ENCODE measurements around the gene LRRC34.

The LRRC34 gene

GRCh38 chr3:169781209-169781855 is 31.4 kb downstream of the LRRC34 start:
- TF ChIP-seq CTCF (IDR thresholded peaks at IDR 0.05), result no peak
- no peak overlapping the region for H2AFZ ChIP-seq
- H3K9ac ChIP-seq, result no peak overlapping the region
- no peaks in the 10 kb centered on the region for H3K9me3 ChIP-seq (ENCODE audit: control insufficient read depth, low read length)
- H3K4me1 ChIP-seq, result no peaks in the 10 kb centered on the region
- H3K4me2 ChIP-seq (ENCODE audit: low read length), result no peak overlapping the region
- H3K4me3 ChIP-seq (ENCODE audit: low read depth, low read length), result no peak overlapping the region
- no peaks in the 10 kb centered on the region for H3K36me3 ChIP-seq (ENCODE audit: control insufficient read depth, insufficient read depth, low read length)
- H3K27ac ChIP-seq, result no peak overlapping the region
- peaks cover 3% of the 10 kb centered on the region for H3K79me2 ChIP-seq
- H3K27me3 ChIP-seq (ENCODE audit: control insufficient read depth, insufficient read depth, low read length), result no peaks in the 10 kb centered on the region

GRCh38 chr3:169780742-169781141 is 32.0 kb downstream of the LRRC34 start:
- TF ChIP-seq CTCF (IDR thresholded peaks at IDR 0.05), result no peak
- Histone ChIP-seq H3K36me3 (ENCODE audit: control insufficient read depth, insufficient read depth, low read length) (no peaks in the 10 kb centered on the region), H2AFZ (no peak overlapping the region), H3K9me3 (ENCODE audit: control insufficient read depth, low read length) (no peaks in the 10 kb centered on the region), H3K4me3 (ENCODE audit: low read depth, low read length) (no peak overlapping the region), H3K9ac (no peak overlapping the region), H3K4me2 (ENCODE audit: low read length) (no peak overlapping the region), H3K4me1 (no peaks in the 10 kb centered on the region), H3K27ac (no peak overlapping the region), H3K27me3 (ENCODE audit: control insufficient read depth, insufficient read depth, low read length) (no peaks in the 10 kb centered on the region), H3K79me2 (peaks cover 3% of the 10 kb centered on the region)

- no peak for TF ChIP-seq CTCF (IDR thresholded peaks at IDR 0.05)
- Histone ChIP-seq H2AFZ (no peak overlapping the region), H3K9me3 (ENCODE audit: control insufficient read depth, low read length) (no peaks in the 10 kb centered on the region), H3K9ac (no peak overlapping the region), H3K27me3 (ENCODE audit: control insufficient read depth, insufficient read depth, low read length) (no peaks in the 10 kb centered on the region), H3K36me3 (ENCODE audit: control insufficient read depth, insufficient read depth, low read length) (no peaks in the 10 kb centered on the region), H3K27ac (no peak overlapping the region), H3K4me3 (ENCODE audit: low read depth, low read length) (no peak overlapping the region), H3K4me1 (peaks cover 6% of the 10 kb centered on the region), H3K4me2 (ENCODE audit: low read length) (no peak overlapping the region), H3K79me2 (peaks cover 12% of the 10 kb centered on the region)
These were observed 34.9 kb downstream of the LRRC34 start for GRCh38 chr3:169777822-169778221.

GRCh38 chr3:169774186-169774585 is 38.5 kb downstream of the LRRC34 start:
- no peak overlapping the region for H3K9ac ChIP-seq
- no peaks in the 10 kb centered on the region for H3K27me3 ChIP-seq (ENCODE audit: control insufficient read depth, insufficient read depth, low read length)
- TF ChIP-seq CTCF (IDR thresholded peaks at IDR 0.05), result no peak
- no peaks in the 10 kb centered on the region for H3K9me3 ChIP-seq (ENCODE audit: control insufficient read depth, low read length)
- H3K79me2 ChIP-seq, result peaks cover 10% of the 10 kb centered on the region
- no peaks in the 10 kb centered on the region for H3K36me3 ChIP-seq (ENCODE audit: control insufficient read depth, insufficient read depth, low read length)
- peak overlapping the region; percentile 84 for H3K4me2 ChIP-seq (ENCODE audit: low read length)
- peaks cover 6% of the 10 kb centered on the region for H3K4me1 ChIP-seq
- peak overlapping the region; percentile 99 for H3K27ac ChIP-seq
- H2AFZ ChIP-seq, result no peak overlapping the region
- H3K4me3 ChIP-seq (ENCODE audit: low read depth, low read length), result peak overlapping the region; percentile 93

Measured in parathyroid adenoma (tissue), 2 donors.